Endothelial cell of umbilical vein (primary cell): ENCODE data around the gene SPG7. TPM values are rescaled to one million over a fixed set of nuclear protein-coding genes. Genes with fewer than 3 reads are reported as not detected.
A peak's percentile ranks its signal among the peaks of the same experiment; 100 is the strongest.

Experiments
- BruUV-seq: library from RNA; stranded (reverse); fragments of 400-500 nt; replicated peaks from 2 replicates; lab custom pipeline; 2021; lab: Mats Ljungman, UMichigan
- CTCF ChIA-PET: fragments of 300-600, 350-600 bp; sonication (Branson Sonifier 250); formaldehyde crosslinking; loops from one replicate; lab custom pipeline; 2021; ENCODE audit warnings: antibody characterized with exemption, inconsistent platforms; lab: Charles Lee
- POLR2A ChIA-PET: fragments of 300-600, 350-600 bp; sonication (Branson Sonifier 250); formaldehyde crosslinking; loops from one replicate; lab custom pipeline; 2021; ENCODE audit warnings: antibody characterized with exemption, inconsistent platforms; lab: Charles Lee
- DNase-seq: peaks from one replicate; pipeline ENCODE4 v3.0.0-alpha.2; 2011; ENCODE audit warnings: low read depth, low spot score
- FAIRE-seq: peaks from 2 replicates; lab custom pipeline; 2011; peaks lifted over from hg19 to GRCh38; lab: Jason Lieb, UNC
- H2AFZ ChIP-seq: 2 replicates; pipeline ENCODE4 v1.6.0; 2012; ENCODE audit warnings: low read depth, low read length, control low read depth, inconsistent platforms
- H3K27ac ChIP-seq: 2 replicates; pipeline ENCODE4 v1.5.1; 2011; ENCODE audit warnings: low read depth, mild to moderate bottlenecking, control low read depth, low read length, moderate library complexity; ENCODE audit not compliant: insufficient read depth
- H3K27me3 ChIP-seq, 2 experiments: 2 replicates each; pipeline versions ENCODE4 v1.6.0 to v1.6.1; 2011; ENCODE audit warnings: low read length in 2 of 2, mixed read lengths in 1 of 2; ENCODE audit not compliant: control insufficient read depth in 2 of 2, insufficient read depth in 2 of 2
- H3K36me3 ChIP-seq, 2 experiments: 2 replicates in 1 of 2; 3 replicates in 1 of 2; pipeline ENCODE4 v1.5.1; 2011; ENCODE audit warnings: low read length in 2 of 2, mild to moderate bottlenecking in 1 of 2, moderate library complexity in 1 of 2; ENCODE audit not compliant: control insufficient read depth in 2 of 2, insufficient read depth in 2 of 2; ENCODE audit errors: extremely low read depth in 1 of 2
- H3K4me1 ChIP-seq: 3 replicates; pipeline ENCODE4 v1.5.1; 2011; ENCODE audit warnings: mild to moderate bottlenecking, low read length; ENCODE audit not compliant: control insufficient read depth, insufficient read depth; ENCODE audit errors: extremely low read depth
- H3K4me2 ChIP-seq: 2 replicates; pipeline ENCODE4 v1.6.1; 2011; ENCODE audit warnings: low read length, control low read depth, mixed read lengths; ENCODE audit not compliant: insufficient read depth
- H3K4me3 ChIP-seq, 3 experiments: fragments of 200-600 bp in 1 of 3; sonication (generic), shearing (Covaris generic) in 1 of 3; replicated peaks in 1 of 3; 2 replicates each; pipeline ENCODE4 v1.5.1; 2011 to 2016; ENCODE audit warnings: control low read depth in 3 of 3, low read length in 3 of 3, mild to moderate bottlenecking in 2 of 3, inconsistent platforms in 1 of 3, low read depth in 1 of 3, moderate library complexity in 1 of 3; ENCODE audit not compliant: insufficient read depth in 1 of 3
- H3K79me2 ChIP-seq: 2 replicates; pipeline ENCODE4 v1.6.0; 2012; ENCODE audit warnings: low read length, inconsistent platforms; ENCODE audit not compliant: control insufficient read depth, insufficient read depth
- H3K9ac ChIP-seq: replicated peaks from 2 replicates; pipeline ENCODE3; 2011; ENCODE audit warnings: low read length, control low read depth; ENCODE audit not compliant: insufficient read depth; ENCODE audit errors: extremely low read depth
- H3K9me1 ChIP-seq: replicated peaks from 3 replicates; pipeline ENCODE4 v1.6.0; 2011; ENCODE audit warnings: mild to moderate bottlenecking, low read length; ENCODE audit not compliant: control insufficient read depth, insufficient read depth; ENCODE audit errors: extremely low read depth
- H3K9me3 ChIP-seq: replicated peaks from 2 replicates; pipeline ENCODE4 v1.5.1; 2012; ENCODE audit warnings: low read length, inconsistent platforms; ENCODE audit not compliant: control insufficient read depth, insufficient read depth
- H4K20me1 ChIP-seq: replicated peaks from 2 replicates; pipeline ENCODE3; 2011; ENCODE audit warnings: mild to moderate bottlenecking, low read length; ENCODE audit not compliant: control insufficient read depth, insufficient read depth; ENCODE audit errors: extremely low read depth
- FOS ChIP-seq: IDR thresholded peaks from 2 replicates; pipeline ENCODE4 v1.6.1; 2011; ENCODE audit warnings: mild to moderate bottlenecking, low read length, moderate library complexity, borderline replicate concordance; ENCODE audit not compliant: insufficient read depth
- JUN ChIP-seq: IDR thresholded peaks from 2 replicates; pipeline ENCODE4 v1.6.1; 2011; ENCODE audit warnings: borderline replicate concordance, low read depth; ENCODE audit not compliant: insufficient read length, insufficient read depth
- MYC ChIP-seq: IDR thresholded peaks from one replicate; pipeline ENCODE4 v1.6.1; 2011; ENCODE audit warnings: mild to moderate bottlenecking, low read depth, low read length
- POLR2A ChIP-seq: IDR thresholded peaks from 2 replicates; pipeline ENCODE4 v1.6.1; 2012; ENCODE audit warnings: low read depth, mild to moderate bottlenecking, control low read depth, low read length
- POLR2AphosphoS5 ChIP-seq: IDR thresholded peaks from 2 replicates; pipeline ENCODE4 v1.6.1; 2012; ENCODE audit warnings: low read depth, mild to moderate bottlenecking, control low read depth, low read length, moderate library complexity; ENCODE audit not compliant: insufficient read depth
- dilution Hi-C: fragments of 300-500 bp; cut with MboI; formaldehyde crosslinking; loops from one replicate; pipeline ENCODE4 v1.15.0; 2019; ENCODE audit warnings: low sequenced_read_pairs; ENCODE audit not compliant: extremely low pct_ligation_motif_present
- intact Hi-C: fragments of 100-400 bp; cut with micrococcal nuclease; formaldehyde crosslinking; loops from one replicate; pipeline ENCODE4 v1.10.0; 2022
- polyA plus RNA-seq, 4 experiments: library from polyadenylated mRNA; depleted of rRNA in 3 of 4; stranded (reverse) in 3 of 4; unstranded in 1 of 4; fragments of >200 nt; gene quantifications; 2 replicates each; pipeline versions ENCODE4 v1.2.1 to v1.2.3, GENCODE V29; 2011 to 2012; ENCODE audit warnings: missing spikeins in 1 of 4
- total RNA-seq: library from RNA; stranded (reverse); gene quantifications from 2 replicates; pipeline ENCODE4 v1.2.3, GENCODE V29; 2021

The SPG7 gene
- total and polyA plus RNA-seq, 2 donors (not counting 3 experiments of a cell fraction or from before 2014, with no cell fraction given): 90.2 to 146 TPM

DNA sequence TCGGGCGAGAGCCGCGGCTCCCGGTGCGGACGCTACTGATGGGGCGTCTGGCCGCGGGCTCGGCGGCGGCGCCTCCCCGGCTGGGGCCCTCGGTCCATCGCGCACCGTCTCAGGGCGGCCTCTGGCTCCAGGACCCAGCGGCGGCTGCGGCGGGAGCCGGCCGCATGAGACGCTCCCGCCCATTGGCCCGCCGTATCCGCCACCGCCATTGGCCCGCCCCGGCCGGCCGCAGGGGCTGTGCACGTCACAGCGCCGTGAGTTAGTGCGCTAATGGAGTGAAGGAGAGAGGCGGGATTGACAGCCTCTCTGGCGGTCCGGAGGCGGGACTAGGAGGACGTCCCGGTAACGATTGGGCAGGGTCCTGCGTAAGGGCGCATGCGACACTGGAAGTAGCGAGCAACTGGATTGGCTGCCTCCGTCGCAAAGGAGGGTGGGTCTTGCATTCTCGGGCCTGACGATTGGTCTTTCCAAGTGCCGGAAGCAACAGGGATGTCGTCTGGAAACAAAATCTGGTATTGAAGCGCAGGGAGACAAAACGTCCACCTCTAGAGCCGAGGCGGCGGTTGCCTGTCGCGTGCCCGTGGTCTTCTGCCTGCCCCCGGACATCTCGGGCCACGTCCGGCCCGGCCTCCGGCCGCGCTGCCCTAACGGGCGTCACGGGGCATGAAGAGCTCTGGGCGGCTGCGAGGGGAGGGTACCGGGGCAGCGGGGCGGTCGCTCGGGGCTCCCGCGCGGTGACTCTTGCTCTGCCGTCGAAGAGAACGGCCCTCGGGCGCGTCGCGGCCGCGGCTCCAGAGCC, 17.6 kb upstream of the SPG7 start, which contains the start of gene ANKRD11:
Gene ANKRD11 (minus strand): TSS at position 123 of the 799 bp plus-strand sequence. CDS start 173,542 bp downstream, outside the sequence.
- peak within 1 kb of the TSS; percentile 55 for H3K27ac ChIP-seq
- no peaks in the 10 kb centered on the region for H3K9me1 ChIP-seq
- CTCF ChIA-PET: interaction anchor here (1.2 to 2.8 kb wide), 3 partner anchors 17 to 80 kb away, joined by 3 to 11 read pairs (median 5); partner anchors contain the start of gene SPG7
- peak within 1 kb of the TSS; percentile 51 for H2AFZ ChIP-seq
- H3K79me2 ChIP-seq: peaks cover 54% of the 10 kb centered on the region
- intact Hi-C loops (loop anchor here (1.0 to 2.0 kb wide), 3 partner anchors 15 to 160 kb away; no protein-coding TSS in a partner anchor), dilution Hi-C loops (no loop called here)
- peaks cover 4% of the 10 kb centered on the region for H4K20me1 ChIP-seq
- peaks cover 0 to 2% of the 10 kb centered on the region in 2 experiments for H3K36me3 ChIP-seq
- no peaks in the 10 kb centered on the region for H3K9me3 ChIP-seq
- FAIRE-seq (peak; percentile 100), DNase-seq (peak; percentile 100)
- TF ChIP-seq FOS (no peak), POLR2A (peak; percentile 75), POLR2AphosphoS5 (peak; percentile 81), MYC (no peak), JUN (no peak)
- peak within 1 kb of the TSS; percentile 75 for H3K9ac ChIP-seq
- peak within 1 kb of the TSS; percentile 73 to 83 (median 76) for H3K4me3 ChIP-seq
- POLR2A ChIA-PET: no interaction called here
- no peaks in the 10 kb centered on the region for H3K27me3 ChIP-seq
- no TSS peak for BruUV-seq
- peaks cover 23% of the 10 kb centered on the region for H3K4me1 ChIP-seq
- H3K4me2 ChIP-seq: peak within 1 kb of the TSS; percentile 96
